B cell (primary cell): ENCODE results near the gene C6orf15. TPM values are rescaled to one million over a fixed set of nuclear protein-coding genes. Genes with fewer than 3 reads are reported as not detected.

Experiments used
- ATAC-seq: fragments of 200-7000 bp; cut with Tn5 transposase; one replicate; pipeline ENCODE4 v1.10.0; 2021; ENCODE audit warnings: low read depth, mild to moderate bottlenecking, moderate number of reproducible peaks, moderate library complexity
- CTCF ChIA-PET: fragments of 350-600 bp; sonication (Branson Sonifier 250); formaldehyde crosslinking; loops from one replicate; lab custom pipeline; 2021; ENCODE audit warnings: antibody characterized with exemption, inconsistent platforms; lab: Charles Lee
- POLR2A ChIA-PET: fragments of 350-600 bp; sonication (Branson Sonifier 250); formaldehyde crosslinking; loops from one replicate; lab custom pipeline; 2021; ENCODE audit warnings: antibody characterized with exemption; lab: Charles Lee
- DNase-seq: peaks from one replicate; pipeline ENCODE4 v3.0.0; 2013
- H2AFZ ChIP-seq: 2 replicates; pipeline ENCODE4 v1.6.1; 2012; ENCODE audit warnings: mild to moderate bottlenecking, low read depth, low read length; ENCODE audit not compliant: insufficient read depth, poor library complexity, severe bottlenecking
- H3K27ac ChIP-seq, 2 donors: 1 replicate in 1 of 2; 2 replicates in 1 of 2; pipeline ENCODE4 v1.5.1; 2012 to 2013; ENCODE audit warnings: low read length in 2 of 2, mild to moderate bottlenecking in 2 of 2, moderate library complexity in 1 of 2
- H3K27me3 ChIP-seq, 4 experiments: fragments of 200-600 bp in 1 of 4; sonication (generic) in 1 of 4; replicated peaks in 1 of 4; 1 replicate in 2 of 4; 2 replicates in 2 of 4; pipeline versions ENCODE4 v1.6.1 to v1.7.0; 2013 to 2016; ENCODE audit warnings: low read length in 3 of 4, mild to moderate bottlenecking in 2 of 4, mixed read lengths in 1 of 4, moderate library complexity in 1 of 4; ENCODE audit not compliant: insufficient read depth in 4 of 4, control insufficient read depth in 3 of 4; ENCODE audit errors: control extremely low read depth in 1 of 4
- H3K36me3 ChIP-seq, 2 experiments: replicated peaks in 1 of 2; 1 replicate in 1 of 2; 2 replicates in 1 of 2; pipeline versions ENCODE4 v1.6.1 to v1.7.1; 2013; ENCODE audit warnings: low read length in 1 of 2; ENCODE audit not compliant: insufficient read depth in 2 of 2, control insufficient read depth in 1 of 2; ENCODE audit errors: control extremely low read depth in 1 of 2, extremely low read depth in 1 of 2
- H3K4me1 ChIP-seq, 2 donors: fragments of 200-600 bp in 1 of 2; sonication (generic) in 1 of 2; 1 replicate in 1 of 2; 2 replicates in 1 of 2; pipeline versions ENCODE4 v1.5.1 to v1.6.1; 2013 to 2017; ENCODE audit warnings: low read length in 2 of 2; ENCODE audit not compliant: control insufficient read depth in 2 of 2, insufficient read depth in 2 of 2
- H3K4me2 ChIP-seq: replicated peaks from 2 replicates; pipeline ENCODE3; 2012; ENCODE audit warnings: mild to moderate bottlenecking, low read depth, low read length; ENCODE audit not compliant: poor library complexity, severe bottlenecking
- H3K4me3 ChIP-seq, 5 experiments: fragments of 200-600 bp in 1 of 5; sonication (generic) in 1 of 5; 1 replicate in 3 of 5; 2 replicates in 2 of 5; pipeline versions ENCODE4 v1.5.1 to v1.7.0; 2011 to 2016; ENCODE audit warnings: low read length in 4 of 5, mild to moderate bottlenecking in 4 of 5, low read depth in 2 of 5, control low read depth in 1 of 5, moderate library complexity in 1 of 5; ENCODE audit not compliant: insufficient read depth in 1 of 5; ENCODE audit errors: control extremely low read depth in 1 of 5, extremely low read depth in 1 of 5
- H3K79me2 ChIP-seq: fragments of 200-600 bp; sonication (generic); one replicate; pipeline ENCODE4 v1.6.0; 2016; ENCODE audit warnings: low read length; ENCODE audit not compliant: control insufficient read depth, insufficient read depth
- H3K9ac ChIP-seq: fragments of 200-600 bp; sonication (generic); 2 replicates; pipeline ENCODE4 v1.6.1; 2017; ENCODE audit warnings: mild to moderate bottlenecking, low read length, moderate library complexity
- H3K9me3 ChIP-seq, 3 donors: one replicate each; pipeline versions ENCODE4 v1.6.1 to v1.7.1; 2013; ENCODE audit warnings: low read length in 2 of 3; ENCODE audit not compliant: control insufficient read depth in 2 of 3, insufficient read depth in 1 of 3; ENCODE audit errors: control extremely low read depth in 1 of 3
- H4K20me1 ChIP-seq: 2 replicates; pipeline ENCODE4 v1.6.0; 2012; ENCODE audit warnings: mild to moderate bottlenecking, low read length; ENCODE audit not compliant: insufficient read depth, control insufficient read depth, poor library complexity, severe bottlenecking
- H3K27ac Mint-ChIP-seq: one replicate; pipeline ENCODE4 v1.8.0; 2021; ENCODE audit warnings: mixed read lengths
- H3K27me3 Mint-ChIP-seq: one replicate; pipeline ENCODE4 v1.8.0; 2021; ENCODE audit warnings: mixed read lengths
- H3K4me1 Mint-ChIP-seq: one replicate; pipeline ENCODE4 v1.8.0; 2021; ENCODE audit warnings: mixed read lengths
- H3K4me3 Mint-ChIP-seq: one replicate; pipeline ENCODE4 v1.8.0; 2021; ENCODE audit warnings: mixed read lengths
- H3K9me3 Mint-ChIP-seq: one replicate; pipeline ENCODE4 v1.8.0; 2022; ENCODE audit warnings: mixed read lengths; ENCODE audit not compliant: insufficient read depth
- EZH2 ChIP-seq: IDR thresholded peaks from 2 replicates; pipeline ENCODE4 v1.6.1; 2012; ENCODE audit warnings: borderline replicate concordance, low read depth, mild to moderate bottlenecking, moderate library complexity, low read length; ENCODE audit not compliant: insufficient read depth, poor library complexity, severe bottlenecking
- WGBS: methylation state at CpG from one replicate; pipeline ENCODE4 v1.1.5; 2013; ENCODE audit warnings: missing lambda C conversion rate; ENCODE audit not compliant: insufficient coverage; 5-methylcytosine and 5-hydroxymethylcytosine counted together
- intact Hi-C: fragments of 100-400 bp; cut with micrococcal nuclease; formaldehyde crosslinking; loops from one replicate; pipeline ENCODE4 v1.10.0; 2022
- polyA minus RNA-seq: library from RNA; depleted of rRNA, polyadenylated mRNA; stranded (reverse); fragments of >200 nt; gene quantifications from 2 replicates; pipeline ENCODE4 v1.2.3, GENCODE V29; 2012
- polyA plus RNA-seq: library from polyadenylated mRNA; depleted of rRNA; stranded (reverse); fragments of >200 nt; gene quantifications from 2 replicates; pipeline ENCODE4 v1.2.3, GENCODE V29; 2012
- total RNA-seq, 2 donors: library from RNA; stranded (reverse); fragments of 120-200 nt in 1 of 2; gene quantifications; 1 replicate in 1 of 2; 2 replicates in 1 of 2; pipeline versions ENCODE4 v1.2.3 to v1.2.4, GENCODE V29; 2013 to 2022
- TF ChIP-seq, protein P1 (sequence below): fragments of 200-600 bp; IDR thresholded peaks from one replicate; pipeline ENCODE4 v1.8.0; 2022; ENCODE audit warnings: antibody characterized with exemption, mild to moderate bottlenecking

Gene C6orf15
- total RNA-seq (not detected in 2 replicates), polyA plus RNA-seq (not detected in 2 replicates), polyA minus RNA-seq (not detected in 2 replicates)
- not detected for total RNA-seq (2013)

DNA sequence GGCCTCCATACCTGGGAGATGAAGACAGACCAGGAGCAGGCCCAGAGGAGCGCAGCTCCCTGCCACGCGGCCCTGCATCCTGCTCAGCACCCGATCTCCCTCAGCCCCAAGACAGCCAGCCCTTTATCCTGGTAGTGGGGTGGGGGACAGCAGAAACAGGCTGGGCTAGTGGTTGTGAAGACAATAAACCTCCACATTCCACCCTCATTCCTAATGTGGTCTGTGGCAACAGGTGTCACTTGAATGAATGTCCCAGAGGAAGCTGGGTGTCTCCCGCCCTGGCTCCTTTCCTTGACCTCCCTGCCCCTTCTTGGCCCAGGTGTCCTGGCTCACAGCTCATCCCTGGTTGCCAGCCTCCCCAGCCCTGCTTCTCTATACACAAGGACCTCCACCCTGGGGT is at the start of gene C6orf15:
TSS of gene C6orf15 (minus strand) at position 98 of the 400 bp plus-strand sequence. CDS start at position 78, 20 bp downstream.
- Histone ChIP-seq H3K36me3 (no peaks in the 10 kb centered on the region), H3K79me2 (no peaks in the 10 kb centered on the region), H2AFZ (no peak within 1 kb of the TSS), H4K20me1 (no peaks in the 10 kb centered on the region), H3K4me3 (no peak within 1 kb of the TSS), H3K27ac (no peak within 1 kb of the TSS), H3K4me2 (no peak within 1 kb of the TSS), H3K9me3 (no peaks in the 10 kb centered on the region), H3K27me3 (peaks cover 0 to 13% (median 3%) of the 10 kb centered on the region in 4 experiments), H3K4me1 (peaks cover 0 to 6% of the 10 kb centered on the region in 2 donors), H3K9ac (no peak within 1 kb of the TSS)
- DNase-seq (no peak), ATAC-seq (no peak)
- TF ChIP-seq EZH2, result no peak
- TF ChIP-seq, protein P1, sequence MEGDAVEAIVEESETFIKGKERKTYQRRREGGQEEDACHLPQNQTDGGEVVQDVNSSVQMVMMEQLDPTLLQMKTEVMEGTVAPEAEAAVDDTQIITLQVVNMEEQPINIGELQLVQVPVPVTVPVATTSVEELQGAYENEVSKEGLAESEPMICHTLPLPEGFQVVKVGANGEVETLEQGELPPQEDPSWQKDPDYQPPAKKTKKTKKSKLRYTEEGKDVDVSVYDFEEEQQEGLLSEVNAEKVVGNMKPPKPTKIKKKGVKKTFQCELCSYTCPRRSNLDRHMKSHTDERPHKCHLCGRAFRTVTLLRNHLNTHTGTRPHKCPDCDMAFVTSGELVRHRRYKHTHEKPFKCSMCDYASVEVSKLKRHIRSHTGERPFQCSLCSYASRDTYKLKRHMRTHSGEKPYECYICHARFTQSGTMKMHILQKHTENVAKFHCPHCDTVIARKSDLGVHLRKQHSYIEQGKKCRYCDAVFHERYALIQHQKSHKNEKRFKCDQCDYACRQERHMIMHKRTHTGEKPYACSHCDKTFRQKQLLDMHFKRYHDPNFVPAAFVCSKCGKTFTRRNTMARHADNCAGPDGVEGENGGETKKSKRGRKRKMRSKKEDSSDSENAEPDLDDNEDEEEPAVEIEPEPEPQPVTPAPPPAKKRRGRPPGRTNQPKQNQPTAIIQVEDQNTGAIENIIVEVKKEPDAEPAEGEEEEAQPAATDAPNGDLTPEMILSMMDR, result no peak
- Mint-ChIP-seq H3K4me3 (no peak within 1 kb of the TSS), H3K9me3 (no peaks in the 10 kb centered on the region), H3K27ac (no peak within 1 kb of the TSS), H3K27me3 (peaks cover 41% of the 10 kb centered on the region), H3K4me1 (peaks cover 5% of the 10 kb centered on the region)
- ChIA-PET CTCF (interaction anchor here (1.0 to 1.2 kb wide), 3 partner anchors 10 to 254 kb away, joined by 3 to 4 read pairs (median 3); no protein-coding TSS in a partner anchor), POLR2A (no interaction called here)
- intact Hi-C loops, result no loop called here
- 82% methylated on average over 1 of the region's 5 CpGs for WGBS

DNA sequence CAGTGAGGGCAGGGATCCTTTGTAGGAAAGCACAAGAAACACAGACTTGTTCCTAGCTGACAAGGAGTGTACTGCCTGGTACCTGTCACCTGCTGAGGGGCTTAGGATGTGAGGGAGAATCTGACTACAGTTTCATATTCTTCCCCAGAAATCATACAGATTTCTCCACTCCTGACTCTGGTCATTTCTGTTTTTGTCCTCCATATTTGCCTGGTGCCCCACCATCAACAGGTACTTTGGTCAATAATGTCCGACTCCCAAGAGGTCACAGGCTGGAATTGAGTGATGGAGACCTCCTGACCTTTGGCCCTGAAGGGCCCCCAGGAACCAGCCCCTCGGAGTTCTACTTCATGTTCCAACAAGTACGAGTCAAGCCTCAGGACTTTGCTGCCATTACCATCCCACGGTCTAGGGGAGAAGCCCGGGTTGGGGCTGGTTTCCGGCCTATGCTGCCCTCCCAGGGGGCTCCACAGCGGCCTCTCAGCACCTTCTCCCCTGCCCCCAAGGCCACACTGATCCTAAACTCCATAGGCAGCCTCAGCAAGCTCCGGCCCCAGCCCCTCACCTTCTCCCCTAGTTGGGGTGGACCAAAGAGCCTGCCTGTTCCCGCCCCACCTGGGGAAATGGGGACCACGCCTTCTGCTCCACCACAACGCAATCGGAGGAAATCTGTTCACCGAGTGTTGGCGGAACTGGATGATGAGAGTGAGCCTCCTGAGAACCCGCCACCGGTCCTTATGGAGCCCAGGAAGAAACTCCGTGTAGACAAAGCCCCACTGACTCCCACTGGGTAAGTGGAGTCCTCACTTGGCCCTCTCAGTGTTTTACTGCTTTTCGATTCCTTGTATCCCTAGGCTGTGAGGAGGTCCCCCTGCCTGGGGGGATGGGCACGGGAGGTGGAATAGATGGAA is 49.1 kb upstream of the C6orf15 start:
- intact Hi-C loops, result no loop called here
- Histone ChIP-seq H3K36me3 (no peaks in the 10 kb centered on the region), H3K79me2 (no peaks in the 10 kb centered on the region), H3K27me3 (no peaks in the 10 kb centered on the region), H3K27ac (no peak overlapping the region), H2AFZ (no peak overlapping the region), H3K4me2 (no peak overlapping the region), H3K9me3 (no peaks in the 10 kb centered on the region), H4K20me1 (no peaks in the 10 kb centered on the region), H3K4me1 (peaks cover 13 to 33% of the 10 kb centered on the region in 2 donors), H3K4me3 (no peak overlapping the region), H3K9ac (no peak overlapping the region)
- 96% methylated on average over 19 of the region's 19 CpGs for WGBS
- ChIA-PET POLR2A (interaction anchor here (0.6 kb wide), 2 partner anchors 198 to 665 kb away, joined by 3 read pairs; no protein-coding TSS in a partner anchor), CTCF (interaction anchor here (2.9 kb wide), 1 partner anchor 205 kb away, joined by 10 read pairs; no protein-coding TSS in a partner anchor)
- Mint-ChIP-seq H3K4me1 (peaks cover 47% of the 10 kb centered on the region), H3K9me3 (no peaks in the 10 kb centered on the region), H3K4me3 (no peak overlapping the region), H3K27ac (no peak overlapping the region), H3K27me3 (no peaks in the 10 kb centered on the region)
- no peak for ATAC-seq
- TF ChIP-seq, protein P1, result no peak
- no peak for TF ChIP-seq EZH2
- no peak for DNase-seq
